ENCODE measurements around the gene ROR1.

ROR1 gene

DNA sequence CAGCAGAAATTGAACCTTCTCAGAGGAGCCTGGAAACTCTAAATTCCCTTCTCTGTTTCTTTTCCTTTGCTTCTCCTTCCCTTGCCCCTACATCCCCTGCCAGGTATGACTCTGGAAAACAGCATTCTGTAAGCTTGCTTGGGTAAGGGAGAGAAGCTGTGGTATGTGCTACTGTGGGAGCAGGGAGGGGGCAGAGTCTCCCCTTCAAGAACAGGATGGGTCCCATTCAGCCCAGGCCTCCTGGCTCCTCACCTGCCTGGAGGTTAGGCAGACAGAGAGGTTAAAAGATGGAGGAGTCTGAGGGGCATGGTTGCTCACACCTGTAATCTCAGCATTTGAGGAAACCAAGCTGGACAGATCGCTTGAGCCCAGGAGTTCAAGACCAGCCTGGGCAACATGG is 389.0 kb downstream of the ROR1 start:
- DNase-seq, result no peak

DNA sequence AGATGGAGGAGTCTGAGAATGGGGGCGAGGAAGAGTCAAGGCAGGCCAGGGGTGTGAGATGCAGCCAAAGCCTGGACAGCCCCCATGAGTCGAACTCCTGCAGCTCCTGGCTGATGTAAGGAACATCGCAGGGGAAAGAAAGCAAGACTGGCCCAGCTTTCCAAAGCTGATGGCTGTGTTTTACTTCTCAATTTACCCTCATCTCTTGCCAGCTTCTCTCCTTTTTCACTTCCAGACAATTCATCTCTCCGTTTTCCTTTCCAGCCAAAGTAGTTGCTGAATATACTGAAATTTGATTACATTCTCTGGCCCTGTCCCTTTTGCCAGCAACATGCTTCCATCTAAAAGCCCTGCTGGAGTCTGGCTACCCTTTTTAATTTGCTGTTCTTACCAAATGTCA is 389.6 kb downstream of the ROR1 start:
- DNase-seq, result no peak

DNA sequence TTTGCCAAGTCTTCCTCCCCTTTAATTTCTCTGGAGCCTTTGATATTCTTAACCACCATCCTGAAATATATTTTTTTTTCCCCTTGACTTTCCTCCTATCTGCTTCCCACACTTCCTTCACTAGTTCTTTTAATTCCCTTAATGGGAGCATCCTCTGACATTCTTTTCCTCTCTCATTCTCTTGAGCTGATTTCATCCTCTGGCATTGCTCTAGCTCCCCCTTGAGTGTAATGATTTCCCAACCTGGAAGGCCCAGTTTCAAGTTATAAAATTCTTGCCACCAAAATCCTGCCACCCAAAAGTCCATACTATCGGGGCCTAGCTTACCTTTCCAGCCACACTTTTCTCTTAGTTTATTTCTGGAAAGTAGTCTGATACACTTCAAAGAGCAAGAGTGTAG is 390.2 kb downstream of the ROR1 start:
- DNase-seq, result no peak

DNA sequence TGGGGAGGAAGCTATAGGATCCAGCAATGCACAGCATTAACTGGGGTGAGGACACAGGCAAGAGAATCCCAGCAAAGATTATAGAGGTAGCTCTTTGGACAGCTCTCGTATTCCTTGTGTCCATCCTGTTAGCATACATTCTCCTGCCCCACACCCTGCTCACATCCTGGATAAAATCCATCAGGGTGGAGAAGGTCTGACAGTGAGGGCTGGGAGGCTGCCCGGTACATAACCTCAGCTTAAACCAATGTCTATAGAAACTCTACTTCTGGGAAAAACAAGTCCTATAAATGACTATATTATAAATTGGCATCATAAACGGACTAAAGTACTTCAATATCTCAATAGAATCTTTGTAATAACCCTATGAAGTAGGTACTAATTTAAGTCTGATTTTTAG is 392.8 kb downstream of the ROR1 start:
- no peak for DNase-seq

DNA sequence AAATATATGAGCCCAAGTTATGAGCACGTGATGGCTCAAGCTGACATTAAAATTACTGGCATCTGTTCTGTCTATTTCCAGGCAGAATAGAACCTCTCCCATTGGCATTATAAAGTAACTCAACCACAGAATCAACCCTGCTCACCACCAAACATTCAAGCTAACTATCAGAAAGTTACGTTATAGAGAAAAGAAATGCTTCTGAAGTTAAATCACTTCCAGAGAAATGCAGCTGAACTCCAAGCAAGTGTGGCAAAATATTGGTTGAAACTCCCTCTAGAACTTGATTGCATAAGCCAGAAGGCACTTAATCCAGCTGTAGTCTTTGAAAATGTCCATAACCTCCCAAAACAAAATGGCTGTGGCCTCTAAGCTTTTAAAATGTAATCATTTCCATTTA is 393.4 kb downstream of the ROR1 start:
- no peak for DNase-seq

DNA sequence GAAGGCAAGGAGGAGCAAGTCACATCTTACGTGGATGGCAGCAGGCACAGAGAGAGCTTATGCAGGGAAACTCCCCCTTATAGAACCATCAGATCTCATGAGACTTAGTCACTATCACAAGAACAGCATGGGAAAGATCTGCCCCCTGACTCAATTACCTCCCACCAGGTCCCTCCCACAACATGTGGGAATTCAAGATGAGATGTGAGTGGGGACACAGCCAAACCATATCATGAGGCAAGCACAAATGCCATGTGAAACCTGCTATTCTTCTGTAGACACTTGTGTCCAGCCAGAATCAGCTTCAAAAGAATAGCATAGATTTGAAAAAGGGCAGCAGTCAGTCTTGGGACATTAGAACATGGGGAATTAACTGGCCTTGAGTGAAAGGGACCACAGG is 397.4 kb downstream of the ROR1 start:
- no peak for DNase-seq

DNA sequence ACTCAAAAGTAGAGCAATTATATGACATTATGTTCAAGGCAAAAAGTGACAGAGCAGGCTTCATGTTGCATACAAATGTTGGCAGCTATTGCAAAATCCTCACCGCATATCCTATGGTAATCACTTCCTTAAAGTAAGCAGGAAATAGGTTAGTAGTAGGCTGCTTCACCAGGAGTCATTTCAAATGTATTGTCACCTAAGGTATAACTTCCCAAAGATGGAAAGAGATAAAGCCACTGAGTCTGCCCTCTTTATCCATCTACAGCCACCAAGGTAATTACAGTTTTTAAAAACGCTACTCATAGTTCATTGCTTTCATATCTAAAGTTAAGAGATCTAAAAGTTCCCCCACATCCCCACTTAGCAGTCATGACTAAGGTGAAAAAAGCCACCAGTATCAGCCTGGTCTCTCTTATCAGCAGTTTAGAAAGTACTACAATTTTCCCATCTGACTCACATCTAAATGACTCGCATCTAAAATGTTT is 398.0 kb downstream of the ROR1 start:
- peak; percentile 68 for DNase-seq

DNA sequence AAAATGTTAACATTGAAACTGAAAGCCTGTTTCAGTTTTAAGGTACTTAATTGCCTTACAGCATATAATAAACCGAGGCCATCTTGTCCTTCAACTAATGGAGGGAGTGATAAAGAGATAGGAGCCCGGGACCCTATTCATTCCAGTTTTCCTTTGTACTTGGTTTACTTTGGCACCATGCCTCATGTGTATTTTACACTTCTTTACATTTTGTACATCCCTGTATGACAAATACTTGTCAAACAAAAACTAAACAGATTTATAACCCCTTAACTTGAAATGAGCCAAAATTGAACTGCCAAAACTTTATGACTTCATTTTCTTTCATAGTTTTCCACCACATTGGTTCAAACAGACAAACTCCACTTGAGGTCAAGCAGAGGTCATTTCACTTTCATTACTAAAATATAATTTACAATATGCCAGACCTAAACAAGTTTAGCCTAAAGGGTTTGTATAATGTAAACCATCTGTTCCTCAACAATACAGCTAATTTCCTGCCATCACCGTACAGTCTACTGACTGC is 398.7 kb downstream of the ROR1 start:
- no peak for DNase-seq

DNA sequence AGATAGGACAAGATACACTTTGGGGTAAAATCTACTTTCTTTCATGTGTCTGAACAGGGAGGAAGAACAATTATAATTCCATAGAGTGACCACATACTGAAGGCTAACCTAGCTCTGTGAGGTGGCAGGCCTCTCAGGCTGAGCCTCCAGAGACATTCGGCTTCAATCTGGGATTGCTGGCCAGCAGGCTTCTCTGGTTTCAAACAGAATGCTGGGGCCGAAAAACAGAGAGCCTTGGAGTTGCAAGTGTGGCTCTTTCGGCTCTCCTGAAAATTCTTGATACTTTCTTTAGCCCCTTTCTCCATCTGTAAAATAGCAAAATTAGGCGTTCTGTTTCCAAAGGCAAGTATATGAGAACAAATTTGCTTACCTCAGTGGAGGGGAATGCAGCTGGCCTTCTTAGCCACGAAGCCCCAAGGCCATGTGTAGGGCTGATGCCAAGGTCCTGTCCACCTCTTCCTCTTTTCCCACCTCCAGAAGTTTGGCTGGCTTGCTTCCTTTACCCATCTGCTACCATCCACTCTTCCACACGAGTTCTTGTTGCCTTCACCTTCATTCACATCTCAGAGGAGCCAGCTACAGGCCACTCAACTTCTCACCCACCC is 399.6 kb downstream of the ROR1 start:
- no peak for DNase-seq

DNA sequence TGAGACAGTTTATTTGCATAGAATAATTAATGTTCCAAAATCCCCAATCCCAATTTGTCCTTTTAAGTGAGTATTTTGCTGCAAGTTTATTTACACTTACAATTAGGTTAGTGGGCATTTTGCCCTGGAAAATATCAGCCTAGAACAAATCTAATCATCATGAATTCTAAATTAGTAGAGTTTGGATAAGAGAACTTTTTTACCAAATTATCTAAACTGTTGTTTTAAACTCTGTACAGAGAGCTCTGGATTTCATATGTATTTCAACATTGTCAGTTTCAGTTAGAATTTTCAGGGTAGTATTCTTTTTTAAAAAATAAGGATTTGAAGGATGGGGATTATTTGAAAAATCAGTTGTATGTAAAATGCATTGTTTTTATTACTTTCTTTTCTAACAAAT is 401.8 kb downstream of the ROR1 start:
- no peak for DNase-seq

DNA sequence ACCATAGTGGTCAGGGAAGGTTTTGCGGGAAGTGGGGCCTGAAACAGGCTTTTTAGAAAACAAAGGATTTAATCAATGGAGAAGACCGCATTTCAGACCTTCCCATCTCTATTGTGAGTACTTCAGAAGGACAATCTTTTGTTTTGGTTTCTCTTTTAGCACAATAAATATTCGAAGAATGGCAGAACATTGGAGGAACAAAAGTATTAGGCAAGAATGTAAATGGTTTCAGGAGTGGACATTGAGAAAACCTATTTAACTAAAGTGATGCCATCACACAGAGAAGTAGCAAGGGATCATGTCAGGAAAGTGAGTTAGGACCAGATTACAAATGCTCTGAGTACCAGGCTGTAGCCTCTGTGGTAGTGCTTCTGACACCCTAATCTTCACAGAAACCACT is 402.8 kb downstream of the ROR1 start:
- DNase-seq, result no peak

DNA sequence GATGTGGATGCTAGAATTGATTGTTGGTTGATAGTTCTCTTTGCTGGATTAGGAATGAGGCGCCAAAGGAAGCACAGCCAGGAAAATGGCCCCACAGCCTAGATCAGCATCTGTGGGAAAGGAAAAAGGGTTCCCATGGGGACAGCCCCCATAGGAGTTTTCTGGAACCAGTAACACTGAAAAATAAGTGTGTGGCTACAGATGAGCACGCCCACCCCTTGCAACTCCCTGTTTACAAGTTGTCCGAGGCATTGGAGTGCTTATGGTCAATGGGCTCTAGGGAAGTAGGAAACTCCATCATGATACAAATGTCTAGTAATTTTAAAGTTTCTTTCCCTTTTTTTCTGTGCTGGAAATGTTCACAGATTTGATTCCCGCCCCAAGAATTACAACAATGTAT is 405.8 kb downstream of the ROR1 start:
- no peak for DNase-seq

DNA sequence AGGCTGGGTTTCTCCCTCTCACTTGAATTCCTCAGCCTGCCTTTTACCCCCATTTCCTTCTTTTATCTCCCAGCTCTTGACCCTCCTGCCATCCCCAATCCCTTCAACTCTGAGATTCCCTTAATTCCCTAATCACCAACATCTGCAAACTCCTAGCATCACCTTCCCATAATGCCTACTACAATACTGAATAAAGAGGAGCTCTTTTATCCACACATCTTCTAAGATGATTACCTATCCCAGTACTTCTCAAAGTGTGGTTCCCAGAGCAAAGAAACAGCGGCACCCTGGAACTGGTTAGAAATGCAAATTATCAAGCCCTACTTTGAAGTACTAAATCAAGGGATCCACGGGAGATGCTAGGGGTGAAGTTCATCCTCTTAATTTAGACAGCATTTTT is 408.4 kb downstream of the ROR1 start:
- DNase-seq, result no peak

DNA sequence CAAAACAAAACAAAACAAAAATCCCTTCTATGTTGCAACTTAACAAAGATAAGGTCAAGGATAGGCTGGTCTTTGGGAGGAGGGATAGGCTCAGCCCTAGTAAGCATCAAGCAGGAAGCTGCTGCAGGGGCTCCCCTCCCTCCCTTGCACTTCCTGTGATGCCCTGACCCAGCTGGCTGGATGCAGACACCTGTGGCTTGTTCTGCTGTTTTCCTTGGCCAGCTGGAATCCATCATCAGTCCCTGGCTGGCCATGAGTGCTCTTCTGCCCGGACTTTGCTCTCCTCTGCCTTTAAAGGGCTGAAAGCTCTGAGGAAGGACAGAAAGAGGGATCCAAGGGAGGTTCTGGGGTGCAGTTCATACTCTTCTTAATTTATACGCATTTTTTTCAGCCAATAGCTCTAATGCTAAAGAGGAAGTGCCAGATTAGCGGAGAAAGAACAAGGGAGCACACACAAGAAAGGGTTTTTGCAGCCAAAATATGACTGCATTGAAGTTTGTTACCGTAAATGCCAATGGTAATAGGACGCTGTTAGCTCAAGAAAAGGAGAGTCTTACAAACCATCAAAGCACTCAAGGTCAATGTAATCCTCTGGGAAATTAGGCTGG is 409.7 kb downstream of the ROR1 start:
- DNase-seq, result no peak

DNA sequence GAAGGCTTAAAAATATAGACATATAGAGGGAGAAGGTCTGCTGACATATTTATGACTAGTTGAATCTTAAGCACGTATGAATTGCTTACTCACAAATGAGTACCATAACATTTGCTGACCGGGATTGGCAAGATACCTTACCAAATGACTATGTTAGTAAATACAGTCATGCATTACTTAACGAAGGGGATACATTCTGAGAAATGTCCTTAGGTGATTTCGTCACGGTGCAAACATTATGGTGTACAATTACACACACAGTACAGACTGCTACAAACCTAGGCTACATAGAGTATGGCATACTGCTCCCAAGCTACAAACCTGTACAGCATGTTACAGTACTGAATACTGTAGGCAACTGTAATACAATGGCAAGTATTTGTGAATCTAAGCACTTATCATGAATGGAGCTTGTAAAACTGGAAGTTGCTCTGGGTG is 410.2 kb downstream of the ROR1 start:
- DNase-seq, result no peak

DNA sequence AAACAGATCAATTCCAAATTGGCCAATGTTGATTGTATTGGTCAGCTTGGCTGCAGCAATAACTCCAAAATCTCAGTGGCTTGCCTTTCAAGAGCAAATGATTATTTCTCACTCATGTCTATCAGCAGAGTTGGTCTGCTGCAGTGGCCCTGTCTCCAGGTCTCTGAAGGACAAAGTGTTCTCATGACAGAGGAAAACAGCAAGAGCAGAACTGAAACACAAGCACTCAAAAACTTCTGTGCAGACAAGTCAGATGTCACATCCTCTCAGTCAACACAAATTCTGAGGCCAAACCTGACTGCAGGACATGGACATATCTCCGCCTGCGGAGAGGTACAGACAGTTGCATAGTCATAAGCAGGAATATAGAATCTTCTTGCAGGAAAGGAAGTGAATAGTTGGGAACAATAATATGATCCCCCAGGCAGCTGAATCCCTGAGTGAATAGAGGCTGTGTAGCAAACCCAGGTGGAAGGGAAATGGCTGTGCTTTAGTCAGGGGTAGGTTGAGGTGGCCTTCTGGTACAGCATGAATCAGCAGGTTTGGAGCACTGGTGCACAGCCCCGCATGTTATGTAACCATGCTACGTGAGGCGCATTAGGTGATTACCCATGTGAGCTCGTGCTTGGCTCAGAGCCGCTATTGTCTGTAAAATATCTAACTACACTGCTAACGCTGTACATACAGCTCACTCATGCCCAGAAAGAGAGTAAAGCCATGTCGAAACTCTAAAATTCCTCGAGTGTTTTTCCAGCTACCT is 412.5 kb downstream of the ROR1 start:
- no peak for DNase-seq

DNA sequence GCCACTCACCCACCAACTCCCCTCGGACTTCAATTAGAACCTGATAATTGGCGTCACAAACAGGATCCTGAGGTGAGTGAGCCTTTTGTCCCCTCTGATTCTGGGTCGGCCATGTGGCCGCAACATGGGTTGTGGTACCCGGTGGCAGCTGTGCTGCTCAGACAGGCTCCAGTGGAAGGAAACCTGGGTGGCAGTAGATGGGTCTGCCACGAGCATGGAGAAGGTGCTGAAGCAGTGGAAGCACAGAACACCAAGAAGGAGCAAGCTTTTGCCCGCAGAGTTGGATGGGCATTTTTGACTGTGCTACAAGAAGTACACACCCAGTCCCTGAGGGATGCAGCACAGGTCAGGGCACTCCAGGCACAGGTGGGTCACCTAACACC is 413.1 kb downstream of the ROR1 start:
- DNase-seq, result no peak

DNA sequence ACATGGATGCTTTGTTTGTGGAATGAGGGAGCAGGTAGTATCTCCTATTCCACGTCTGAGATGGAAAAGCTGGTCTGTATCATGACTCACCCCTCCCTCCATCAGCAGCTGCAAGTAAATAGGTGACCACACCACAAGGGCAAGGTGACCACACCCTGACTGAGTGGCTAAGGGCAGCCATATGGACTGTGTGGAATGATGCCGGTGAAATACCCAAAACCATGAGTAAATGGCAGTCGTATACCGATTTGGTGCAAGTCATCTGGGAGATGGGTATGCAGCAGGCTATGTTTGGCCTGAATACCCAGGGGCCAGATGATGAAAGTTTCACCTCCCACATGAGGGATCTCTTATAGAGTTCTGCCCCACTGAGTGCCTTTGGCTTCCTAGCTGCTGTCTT is 413.8 kb downstream of the ROR1 start:
- no peak for DNase-seq

DNA sequence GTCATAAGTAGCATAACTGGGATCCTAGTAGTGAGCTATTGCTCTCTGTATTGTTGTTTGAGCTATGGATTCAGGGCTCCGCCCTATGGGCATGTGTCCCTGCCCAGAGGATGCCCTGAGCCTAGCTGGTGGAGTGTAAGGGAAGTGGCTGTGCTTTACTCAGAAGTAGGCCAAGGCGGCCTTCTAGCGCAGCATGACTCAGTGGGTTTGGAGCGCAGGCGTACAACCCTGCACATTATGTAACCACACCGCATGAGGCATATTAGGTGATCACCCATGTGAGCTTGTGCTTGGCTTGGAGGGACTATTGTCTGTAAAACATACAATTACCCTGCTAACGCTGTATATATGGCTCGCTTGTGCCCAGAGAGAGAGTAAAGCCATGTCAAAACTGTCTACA is 418.5 kb downstream of the ROR1 start:
- no peak for DNase-seq

DNA sequence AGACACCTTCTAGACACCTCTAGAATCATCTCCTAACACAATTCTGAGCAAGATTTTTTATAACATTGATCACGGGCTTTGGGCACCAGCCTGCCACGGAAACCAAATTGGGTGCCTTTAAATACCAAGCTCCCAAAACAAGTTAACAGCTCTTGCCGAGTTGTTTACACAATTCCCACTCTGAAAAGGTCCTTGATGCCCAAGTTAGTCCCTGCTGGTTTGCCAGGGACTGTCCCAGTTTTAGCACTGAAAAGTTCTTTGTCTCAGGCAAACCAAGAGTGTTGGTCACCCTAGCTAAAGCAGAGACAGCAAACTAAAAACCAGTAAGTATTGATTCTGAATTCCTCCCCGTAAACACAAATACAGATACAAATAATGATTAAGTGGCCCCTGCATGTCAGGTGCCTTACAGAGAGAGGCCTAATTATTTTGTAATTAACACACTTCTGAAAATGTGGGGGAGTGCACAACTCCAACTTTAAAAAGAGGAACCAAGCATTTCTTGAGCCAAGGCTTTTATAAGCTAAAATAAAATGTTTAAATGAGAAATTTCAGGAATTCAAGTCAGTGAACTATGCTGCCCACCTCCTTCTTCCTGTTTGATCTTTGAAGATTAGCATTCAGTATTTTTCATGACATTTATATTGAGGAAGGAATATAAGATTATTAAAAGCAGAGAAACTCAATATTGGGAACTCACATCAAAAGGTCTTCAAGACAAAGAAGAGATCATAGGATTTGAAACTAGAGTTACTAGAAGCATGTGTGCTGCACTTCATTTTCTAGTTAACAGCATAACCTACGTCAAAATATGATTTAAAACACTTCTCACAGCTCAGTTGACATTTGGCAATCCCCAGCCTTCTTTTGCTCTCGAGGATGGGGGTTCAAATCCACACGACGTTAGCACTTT is 420.6 kb downstream of the ROR1 start:
- DNase-seq, result peak; percentile 41

DNA sequence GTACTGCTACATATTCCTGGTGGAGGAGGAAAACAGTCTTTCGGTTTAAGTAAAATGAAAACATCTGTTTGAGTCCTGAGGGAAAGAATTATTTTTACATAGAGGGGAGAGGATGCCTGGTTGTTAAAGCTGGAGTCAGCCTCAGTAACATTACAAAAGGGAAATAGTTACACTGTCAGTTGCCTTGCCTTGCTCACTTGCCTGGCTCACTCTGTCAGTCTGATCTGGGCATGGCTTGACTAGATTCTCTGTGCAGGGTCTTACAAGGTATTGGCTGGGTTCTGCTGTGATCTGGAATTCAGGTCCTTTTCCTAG is 421.2 kb downstream of the ROR1 start:
- no peak for DNase-seq

DNA sequence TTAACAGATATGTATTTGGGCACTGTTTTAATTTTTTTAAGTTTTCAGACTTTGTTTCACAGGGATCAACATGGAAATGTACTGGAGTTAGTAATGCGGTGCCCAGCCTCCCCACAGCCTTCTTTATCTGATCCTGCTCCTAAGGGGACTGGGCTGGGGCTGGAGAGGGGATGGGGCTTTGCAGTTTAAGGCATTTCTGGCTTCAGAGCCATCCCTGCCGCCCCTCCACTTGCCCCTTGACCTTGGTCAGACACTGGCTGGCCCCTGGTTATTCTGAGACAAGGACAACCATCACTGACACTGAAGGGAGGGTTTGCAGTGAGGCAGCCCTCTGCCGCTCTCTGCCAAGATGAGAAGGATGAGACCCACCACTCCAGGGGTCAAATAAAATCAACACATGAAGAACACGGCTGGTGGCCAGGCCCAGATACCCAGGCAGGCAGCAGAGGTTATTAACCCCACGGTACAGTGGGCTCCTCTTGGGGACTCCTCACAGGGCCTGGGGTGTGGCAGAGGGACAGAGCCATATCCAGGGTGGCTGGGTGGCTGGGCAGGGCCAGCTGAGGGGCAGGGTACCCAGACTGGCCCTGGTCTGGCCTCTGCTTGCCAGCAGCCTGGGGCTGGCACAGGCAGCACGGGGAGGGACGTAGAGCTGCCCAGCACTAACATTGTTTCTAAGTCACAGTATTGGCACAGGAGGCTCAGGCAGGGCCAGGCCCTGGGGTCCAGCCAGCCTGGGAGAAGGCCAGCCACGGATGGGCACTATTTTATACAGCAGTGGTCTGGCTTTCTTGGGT is 422.5 kb downstream of the ROR1 start:
- no peak for DNase-seq
